ENCODE results near the gene NRG3. TPM values are rescaled to one million over a fixed set of nuclear protein-coding genes. Genes with fewer than 3 reads are reported as not detected.

The NRG3 gene
- total and polyA plus RNA-seq, 2 of the 8 experiments (the other 6 are each of a cell fraction or from before 2014, with no cell fraction given): 4.2 to 5.0 TPM

DNA sequence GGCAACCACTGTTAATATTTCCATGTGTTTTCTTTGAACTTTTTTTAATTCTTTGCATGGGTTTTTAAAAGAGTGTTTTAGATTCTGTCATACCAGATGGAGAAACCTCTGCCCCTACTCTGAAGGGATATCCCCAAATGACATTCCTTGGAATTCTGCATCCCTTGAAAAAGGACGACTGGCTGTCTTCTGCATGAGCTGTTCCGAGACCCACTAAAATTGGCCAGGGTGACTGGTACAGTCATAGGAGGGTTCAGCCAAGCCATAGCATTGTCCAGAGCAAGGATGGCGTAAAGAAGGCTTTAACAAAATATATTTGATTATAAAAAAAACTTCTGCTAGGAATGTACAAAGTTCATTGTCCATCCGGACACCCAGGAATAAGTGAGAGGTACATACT, 952.9 kb downstream of the NRG3 start:
- H3K27me3 ChIP-seq (replicated peaks in 1 of 4; ENCODE audit: control insufficient read depth in 3 of 4, extremely low read depth in 1 of 4, insufficient read depth in 3 of 4, low read length in 3 of 4): no peaks in the 10 kb centered on the region
- H2BK120ac ChIP-seq (replicated peaks; ENCODE audit: low read depth, low read length): no peak overlapping the region
- no peak overlapping the region for H3K14ac ChIP-seq (ENCODE audit: insufficient read length)
- no peak overlapping the region for H2BK5ac ChIP-seq (ENCODE audit: low read depth, low read length)
- no peak overlapping the region for H3K18ac ChIP-seq (ENCODE audit: extremely low read depth, low read length)
- H4K20me1 ChIP-seq (replicated peaks in 1 of 2; ENCODE audit: control insufficient read depth in 1 of 2, insufficient read depth in 2 of 2, low read length in 2 of 2): no peaks in the 10 kb centered on the region
- POLR2A ChIA-PET (ENCODE audit: partially characterized antibody): no interaction called here
- H3K4me2 ChIP-seq (ENCODE audit: insufficient read depth in 1 of 2, low read depth in 2 of 2, low read length in 2 of 2): no peak overlapping the region
- no peak overlapping the region for H2BK12ac ChIP-seq (ENCODE audit: low read depth, low read length)
- FAIRE-seq (no peak), DNase-seq (ENCODE audit: low read depth in 1 of 2, low spot score in 2 of 2) (no peak)
- H3K4me1 ChIP-seq (replicated peaks in 1 of 4; ENCODE audit: control insufficient read depth in 3 of 4, insufficient read depth in 4 of 4, low read length in 3 of 4): no peaks in the 10 kb centered on the region; a peak in 1 of 7 replicates
- H3K23me2 ChIP-seq (ENCODE audit: low read depth, low read length): no peaks in the 10 kb centered on the region; the same call in 1 of the 2 replicates
- H3K56ac ChIP-seq (replicated peaks; ENCODE audit: insufficient read length, low read depth, low read length): no peak overlapping the region
- H4K8ac ChIP-seq (ENCODE audit: extremely low read depth, insufficient read depth, low read length): no peak overlapping the region
- 95% methylated on average over 4 of the region's 4 CpGs; no CpG with 5 or more reads in 1 of the 2 experiments for WGBS, 2 experiments (ENCODE audit: extremely low coverage in 1 of 2, insufficient coverage in 1 of 2, insufficient read length in 1 of 2, insufficient replicate concordance in 2 of 2, low coverage in 1 of 2, low lambda C conversion rate in 2 of 2, missing lambda C conversion rate in 1 of 2)
- CTCF ChIA-PET (ENCODE audit: partially characterized antibody): interaction anchor here (0.7 to 1.2 kb wide), 2 partner anchors 17 to 126 kb away, joined by 3 read pairs; no protein-coding TSS in a partner anchor
- no peak overlapping the region for H3K4ac ChIP-seq (replicated peaks; ENCODE audit: insufficient read length, low read depth, low read length)
- H3K79me2 ChIP-seq (ENCODE audit: control insufficient read depth in 1 of 2, insufficient read depth in 2 of 2, low read length in 2 of 2): no peaks in the 10 kb centered on the region
- no peak overlapping the region for H4K91ac ChIP-seq (replicated peaks; ENCODE audit: insufficient read length, low read length)
- no peak overlapping the region for H2BK15ac ChIP-seq (ENCODE audit: low read length)
- no peak overlapping the region for H2AFZ ChIP-seq (ENCODE audit: low read length)
- H3K79me1 ChIP-seq (ENCODE audit: low read depth, low read length): no peaks in the 10 kb centered on the region
- TF ChIP-seq BRCA1 (IDR thresholded peaks at IDR 0.05; ENCODE audit: low read depth, low read length): no peak
- no peak for TF ChIP-seq CTBP2 (IDR thresholded peaks at IDR 0.05; ENCODE audit: borderline replicate concordance, insufficient read depth, insufficient read length, low read length)
- TF ChIP-seq RBBP5 (IDR thresholded peaks at IDR 0.05; ENCODE audit: borderline replicate concordance, low read depth, low read length): no peak
- TF ChIP-seq SP1 (IDR thresholded peaks at IDR 0.05; ENCODE audit: low read depth, low read length): no peak
- TF ChIP-seq, protein P1, sequence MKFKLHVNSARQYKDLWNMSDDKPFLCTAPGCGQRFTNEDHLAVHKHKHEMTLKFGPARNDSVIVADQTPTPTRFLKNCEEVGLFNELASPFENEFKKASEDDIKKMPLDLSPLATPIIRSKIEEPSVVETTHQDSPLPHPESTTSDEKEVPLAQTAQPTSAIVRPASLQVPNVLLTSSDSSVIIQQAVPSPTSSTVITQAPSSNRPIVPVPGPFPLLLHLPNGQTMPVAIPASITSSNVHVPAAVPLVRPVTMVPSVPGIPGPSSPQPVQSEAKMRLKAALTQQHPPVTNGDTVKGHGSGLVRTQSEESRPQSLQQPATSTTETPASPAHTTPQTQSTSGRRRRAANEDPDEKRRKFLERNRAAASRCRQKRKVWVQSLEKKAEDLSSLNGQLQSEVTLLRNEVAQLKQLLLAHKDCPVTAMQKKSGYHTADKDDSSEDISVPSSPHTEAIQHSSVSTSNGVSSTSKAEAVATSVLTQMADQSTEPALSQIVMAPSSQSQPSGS (IDR thresholded peaks at IDR 0.05; ENCODE audit: low read length): no peak
- TF ChIP-seq TCF12 (IDR thresholded peaks at IDR 0.05; ENCODE audit: low read depth, low read length): no peak
- no peak for TF ChIP-seq BACH1 (IDR thresholded peaks at IDR 0.05; ENCODE audit: low read length)
- H3K9me3 ChIP-seq (ENCODE audit: insufficient read depth in 2 of 2, low read depth in 1 of 2, low read length in 1 of 2): no peaks in the 10 kb centered on the region
- no peak overlapping the region for H2BK20ac ChIP-seq (ENCODE audit: low read length)
- no peak overlapping the region for H2AK5ac ChIP-seq (ENCODE audit: low read depth, low read length)
- H3K9ac ChIP-seq (replicated peaks in 1 of 4; ENCODE audit: extremely low read depth in 1 of 4, low read depth in 3 of 4, low read length in 3 of 4): no peak overlapping the region
- H3K36me3 ChIP-seq (ENCODE audit: control insufficient read depth in 2 of 4, insufficient read depth in 4 of 4, low read length in 3 of 4): no peaks in the 10 kb centered on the region
- H3K4me3 ChIP-seq (ENCODE audit: extremely low read depth in 1 of 4, insufficient read depth in 2 of 4, low read depth in 3 of 4, low read length in 4 of 4): no peak overlapping the region
- H4K5ac ChIP-seq (ENCODE audit: insufficient read length, low read depth, low read length): no peak overlapping the region
- H3K23ac ChIP-seq (ENCODE audit: insufficient read length): no peak overlapping the region
- no peak overlapping the region for H3K27ac ChIP-seq (ENCODE audit: low read depth, low read length)
